ENCODE data around the gene SYK.

- TF ChIP-seq MIER3 (CRISPR knock-in tag; IDR thresholded peaks at IDR 0.05; ENCODE audit: borderline replicate concordance) (no peak), SMARCC2 (IDR thresholded peaks at IDR 0.05) (no peak), MATR3 (CRISPR knock-in tag; IDR thresholded peaks at IDR 0.05) (no peak), CBFB (CRISPR knock-in tag; IDR thresholded peaks at IDR 0.05) (no peak), JUN (CRISPR knock-in tag; IDR thresholded peaks at IDR 0.05) (no peak), MAFF (IDR thresholded peaks at IDR 0.05; ENCODE audit: low read depth, low read length) (no peak)
Observed at GRCh38 chr9:90774682-90775081, 26.9 kb upstream of the SYK start.
